GM19025 (cell line): ENCODE results near the gene RRBP1.

Experiments
- ATAC-seq: cut with Tn5 transposase; IDR thresholded peaks from one replicate; pipeline ENCODE4 v1.9.1; 2021; ENCODE audit warnings: mild to moderate bottlenecking, low read depth, moderate library complexity; ENCODE audit not compliant: unreplicated experiment

Gene RRBP1

DNA sequence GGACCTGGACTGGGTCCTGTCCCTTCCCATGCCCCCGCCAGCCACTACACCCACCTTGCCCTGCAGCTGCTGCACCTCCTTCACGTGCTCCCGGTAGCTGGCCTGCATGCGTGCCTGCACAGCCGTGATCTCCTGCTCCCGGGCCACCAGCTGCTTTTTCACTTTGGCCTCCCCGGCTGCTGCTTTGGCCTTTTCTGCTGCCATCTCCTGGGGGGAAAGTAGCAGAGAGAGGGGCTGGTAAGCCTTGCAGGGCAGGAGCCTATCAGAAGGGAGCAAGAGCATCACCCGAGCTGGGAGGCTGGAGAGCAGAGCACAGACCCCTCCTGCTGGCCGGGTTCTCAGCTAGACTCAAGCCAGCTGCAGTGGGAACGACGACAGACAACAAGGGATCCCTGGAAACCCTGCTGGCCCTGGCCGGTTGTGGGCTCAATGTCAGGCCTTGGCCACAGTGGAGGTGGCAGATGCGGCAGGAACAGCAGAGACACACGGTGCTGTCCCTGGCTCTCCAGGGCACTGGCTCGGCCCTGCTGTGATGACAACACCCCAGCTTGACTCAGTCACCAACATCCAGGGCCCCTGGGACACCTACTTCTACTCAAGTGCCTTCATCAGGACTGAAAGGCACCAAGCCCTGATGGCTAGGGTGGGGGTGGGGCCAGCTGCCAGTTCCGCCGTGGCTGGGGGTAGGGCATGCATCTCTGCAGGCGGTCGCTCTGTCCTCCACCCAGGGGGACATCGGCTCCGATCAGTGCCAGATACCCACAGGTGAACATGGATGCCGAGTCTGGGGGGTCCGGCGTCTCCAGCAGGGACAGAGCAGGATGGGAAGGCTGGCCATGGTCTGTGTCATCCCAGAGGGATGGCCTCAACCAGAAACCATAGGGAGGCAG is 45.3 kb downstream of the RRBP1 start:
- ATAC-seq, result no peak

DNA sequence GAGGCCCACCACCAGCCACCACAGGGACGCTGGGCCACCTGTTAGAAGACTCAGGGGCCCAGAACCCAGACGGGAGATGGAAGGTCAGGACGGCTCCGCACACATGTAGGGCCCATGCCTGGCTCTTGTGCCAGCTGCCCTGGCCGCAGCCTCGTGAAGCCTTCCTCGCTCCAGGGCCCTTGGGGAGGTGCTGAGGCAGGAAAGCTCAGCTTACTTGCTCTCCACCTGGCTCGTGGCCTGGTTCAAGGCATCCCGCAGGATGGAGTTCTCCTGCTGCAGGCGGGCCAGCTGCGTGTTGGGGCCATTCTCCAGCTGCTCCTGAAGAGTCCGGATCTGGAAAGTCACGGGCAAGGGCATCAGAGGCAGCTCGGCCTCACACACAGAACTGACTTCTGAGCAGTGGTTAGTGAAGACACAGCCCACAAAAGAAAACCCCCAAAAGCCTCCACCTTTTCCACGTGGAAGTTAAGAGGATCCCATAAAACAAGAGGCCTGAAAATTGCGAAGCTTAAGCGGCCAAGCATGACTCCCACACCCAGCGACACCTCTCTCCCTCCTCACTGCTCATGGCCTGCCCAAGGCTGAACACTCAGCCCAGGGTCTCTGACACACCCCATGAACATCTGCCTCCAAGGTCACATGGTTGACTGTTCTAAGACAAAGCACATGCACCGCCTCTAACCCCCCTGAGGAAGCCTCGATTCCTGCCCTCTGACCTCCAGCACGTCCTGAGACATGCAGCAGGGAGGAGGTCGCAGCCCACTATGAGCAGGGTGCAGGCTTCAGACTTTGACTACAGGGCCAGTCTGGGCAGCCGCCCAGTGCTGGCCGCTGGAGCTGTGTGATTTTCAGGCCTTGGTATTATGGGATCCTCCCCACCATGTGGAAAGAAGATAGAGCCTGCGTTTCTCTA is 46.5 kb downstream of the RRBP1 start:
- no peak for ATAC-seq

DNA sequence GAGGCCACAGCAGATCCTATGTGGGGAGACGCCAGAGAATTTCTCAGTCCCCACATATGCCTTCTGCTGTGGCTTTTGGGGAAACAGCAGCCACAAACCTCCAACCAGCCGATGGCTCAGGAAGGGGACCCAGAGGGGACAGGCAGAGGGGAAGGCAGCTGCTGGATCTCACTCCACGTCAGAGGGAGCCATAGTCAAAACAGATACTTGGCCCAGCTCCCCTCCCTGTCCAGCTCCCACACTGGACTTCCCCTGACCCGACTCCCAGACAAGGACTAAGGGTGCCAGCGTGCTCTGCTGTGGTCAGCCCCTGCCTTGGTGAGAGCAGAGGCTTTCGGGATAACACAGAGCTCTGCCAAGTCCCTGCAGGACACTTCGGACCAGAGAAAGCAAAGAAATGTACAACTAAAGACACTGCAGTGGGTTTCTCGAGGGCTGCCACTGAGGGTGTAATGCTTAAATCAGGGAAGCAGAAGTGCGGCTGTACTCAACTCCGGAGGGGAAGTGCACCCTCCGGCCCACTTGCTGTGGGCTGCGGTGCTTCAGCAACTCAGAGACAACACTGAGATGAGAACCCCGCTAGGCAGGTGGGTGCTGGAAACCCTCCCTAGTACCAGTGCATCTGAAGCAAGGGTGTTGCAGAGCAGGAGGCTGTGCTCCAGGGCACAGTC is 47.2 kb downstream of the RRBP1 start:
- ATAC-seq, result no peak

DNA sequence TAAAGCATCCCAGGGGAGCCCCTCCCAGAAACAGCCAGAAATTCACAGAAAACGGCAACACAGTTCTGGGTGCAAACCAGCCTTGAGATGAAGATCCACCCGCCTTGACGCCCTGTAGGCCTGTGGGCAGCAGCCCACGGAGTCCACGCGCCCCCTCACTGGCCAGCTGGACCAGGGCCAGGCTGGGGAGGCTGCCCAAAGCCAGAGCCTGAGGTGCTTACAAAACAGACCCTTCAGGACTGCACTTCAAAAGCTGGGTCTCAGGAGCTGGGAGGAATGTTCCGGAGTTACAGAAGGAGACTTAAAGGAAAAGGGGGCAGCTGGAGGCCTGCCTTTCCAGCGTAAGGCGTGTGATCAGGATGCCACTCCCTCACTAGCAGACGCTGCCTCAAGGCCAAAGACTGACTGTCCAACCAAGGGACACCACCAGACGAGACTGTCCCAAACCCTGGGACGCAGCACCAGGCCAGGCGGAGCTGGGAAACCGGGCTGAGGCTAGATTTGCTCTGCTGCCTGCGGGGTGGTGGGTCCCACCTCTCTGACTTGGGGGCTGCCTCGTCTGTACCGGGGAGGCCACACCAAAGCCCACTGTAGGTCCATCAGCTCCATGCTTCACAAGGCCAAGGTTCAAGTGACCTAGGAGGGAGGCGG is 48.1 kb downstream of the RRBP1 start:
- ATAC-seq, result no peak

DNA sequence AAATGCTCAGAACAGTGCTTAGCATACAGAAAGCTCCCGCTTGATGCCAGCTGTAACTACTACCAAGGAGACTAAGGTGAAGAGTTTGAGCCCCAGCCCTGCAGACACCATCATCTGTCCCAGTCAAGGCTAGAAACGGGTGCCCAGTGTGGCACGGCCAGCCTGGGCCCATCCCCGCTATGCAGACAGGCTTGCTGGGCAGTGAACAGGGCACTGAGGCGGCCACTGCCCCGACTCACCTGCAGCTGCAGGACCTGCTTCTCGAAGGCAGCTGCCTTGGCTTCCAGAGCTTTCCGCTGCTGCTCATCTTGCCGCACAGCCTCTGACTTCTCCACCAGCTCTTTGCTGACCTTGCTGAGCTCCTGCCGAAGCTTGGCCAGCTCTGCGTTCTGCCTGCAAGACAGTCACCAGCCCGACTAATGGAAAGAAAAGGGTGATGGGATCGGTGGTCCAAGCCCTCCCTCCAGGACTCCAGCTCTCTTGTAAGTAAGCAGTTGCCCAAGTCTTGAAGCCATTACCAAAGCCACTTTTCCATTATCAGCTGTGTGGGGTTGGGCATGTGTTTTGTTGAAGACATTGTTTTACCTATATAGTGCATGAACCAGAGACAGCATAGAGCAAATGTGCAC is 48.7 kb downstream of the RRBP1 start:
- no peak for ATAC-seq

DNA sequence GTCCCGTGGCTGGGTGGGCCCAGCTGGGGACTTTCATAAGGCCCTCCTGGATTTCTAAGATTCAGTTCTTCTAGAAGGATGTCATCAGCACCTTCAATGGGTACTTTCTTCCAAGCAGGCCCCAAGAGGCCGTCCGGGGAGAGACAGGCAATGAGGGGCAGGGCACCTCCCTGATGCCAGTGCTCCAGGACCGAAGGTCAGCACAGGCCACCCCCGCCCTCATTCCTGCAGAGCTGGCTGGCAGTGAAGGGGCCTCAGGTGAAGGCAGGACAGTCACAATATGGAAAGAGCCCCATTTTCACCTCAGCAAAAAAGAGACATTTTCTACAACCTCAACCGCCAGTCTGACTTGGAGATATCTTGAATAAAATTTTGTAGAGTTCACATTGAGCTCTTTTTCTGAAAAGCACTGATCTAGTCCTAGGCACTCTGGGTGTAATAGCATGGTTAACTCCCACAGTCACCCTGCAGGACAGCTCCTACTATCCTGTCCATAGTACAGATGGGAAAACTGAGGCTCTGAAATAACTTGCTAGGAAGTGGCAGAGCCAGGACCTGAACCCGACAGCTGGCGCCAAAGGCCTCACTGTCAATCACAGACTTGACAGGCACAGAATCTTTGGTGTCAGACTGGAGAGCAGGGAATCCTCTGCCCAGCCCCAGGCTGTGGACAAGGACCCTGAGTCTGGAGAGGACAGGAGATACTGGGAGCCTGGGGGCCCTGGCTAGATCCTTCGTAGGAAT is 50.3 kb downstream of the RRBP1 start:
- ATAC-seq, result no peak

DNA sequence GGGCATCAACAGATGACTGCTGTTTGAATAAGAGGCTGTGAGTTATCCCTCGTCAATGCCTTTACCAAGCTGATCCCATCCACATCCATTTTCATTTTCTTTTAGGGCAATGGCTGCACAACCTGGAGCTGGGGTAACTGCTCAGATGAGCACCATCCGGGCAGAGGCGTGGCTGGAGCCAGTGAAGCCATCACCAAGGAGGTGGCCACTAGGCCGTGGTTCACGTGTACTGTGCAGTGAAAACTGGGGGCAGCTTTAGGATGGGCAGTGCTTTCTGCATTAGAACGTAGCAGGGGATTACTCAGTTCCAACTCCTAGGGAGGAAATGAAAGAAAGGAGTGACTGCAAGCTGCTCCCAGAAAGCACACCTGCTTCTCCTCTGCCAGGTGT is 51.2 kb downstream of the RRBP1 start:
- no peak for ATAC-seq

DNA sequence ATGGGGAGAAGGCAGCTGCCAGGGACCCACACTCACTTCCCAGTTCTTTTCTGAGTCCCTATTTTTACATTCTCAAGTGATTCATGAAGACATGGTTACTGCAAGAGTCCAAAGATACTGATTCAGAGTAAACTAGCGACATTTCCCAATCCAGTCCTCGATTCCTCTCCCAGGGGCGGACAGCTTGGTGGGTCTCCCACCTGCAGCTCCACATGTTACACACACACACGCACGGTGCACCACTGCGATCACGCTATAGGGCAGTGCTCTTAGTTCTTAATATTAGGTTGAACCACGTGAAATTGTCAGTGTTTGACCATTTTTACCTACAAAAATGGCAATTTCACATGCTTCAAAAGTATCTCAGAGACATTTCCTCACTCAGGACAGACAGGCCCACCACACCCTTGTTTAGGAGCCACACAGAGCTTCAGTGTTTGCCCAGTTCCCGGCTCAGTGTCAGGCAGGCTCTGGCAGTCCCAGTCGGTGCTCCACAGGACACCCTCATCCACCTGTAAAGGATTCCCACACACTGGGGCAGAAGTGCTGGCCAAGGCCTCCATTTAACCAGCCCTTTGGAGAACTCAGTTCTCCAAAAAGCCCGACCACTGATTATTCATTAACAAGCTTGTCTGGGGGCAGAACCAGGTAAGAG is 51.8 kb downstream of the RRBP1 start:
- ATAC-seq, result no peak

DNA sequence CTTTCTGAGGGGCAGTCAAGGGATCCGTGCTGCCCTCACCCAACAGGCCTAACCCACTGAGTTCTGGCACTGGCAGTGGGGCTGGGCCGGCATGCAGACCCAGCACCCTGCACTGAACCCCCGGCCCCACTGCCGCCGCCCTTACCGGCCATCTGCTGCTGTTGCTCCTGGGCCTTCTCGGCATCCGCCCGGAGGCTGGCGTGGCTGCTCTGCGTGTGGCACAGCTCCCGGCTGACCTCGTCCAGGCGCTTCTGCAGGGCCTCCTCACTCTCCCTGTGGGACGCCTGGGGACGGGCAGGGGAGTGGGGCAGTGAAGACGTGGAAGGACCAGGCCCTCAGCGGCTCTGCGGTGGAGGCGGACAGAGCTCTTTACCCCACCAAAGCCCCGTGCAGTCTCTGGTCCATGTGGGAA is 52.4 kb downstream of the RRBP1 start:
- no peak for ATAC-seq

DNA sequence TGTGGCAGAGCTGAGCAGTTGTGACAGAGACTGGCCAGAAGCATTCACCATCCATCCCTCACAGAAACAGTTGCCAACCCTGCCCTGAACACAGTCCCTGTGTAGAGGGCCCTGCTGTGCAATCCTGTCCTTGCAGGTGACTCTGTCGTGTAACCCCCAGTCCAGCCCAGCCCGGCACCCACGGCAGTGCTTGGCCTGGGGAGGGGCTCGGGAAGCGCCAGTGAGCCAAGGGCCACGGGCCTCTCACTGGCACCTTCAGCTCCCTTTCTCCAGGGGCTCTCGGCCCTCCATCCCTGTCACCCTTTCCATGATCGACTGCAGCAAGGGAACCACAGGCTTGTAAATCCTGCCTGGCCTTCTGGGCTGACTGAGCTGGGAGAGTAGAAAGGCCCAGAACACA is 53.0 kb downstream of the RRBP1 start:
- ATAC-seq, result no peak

DNA sequence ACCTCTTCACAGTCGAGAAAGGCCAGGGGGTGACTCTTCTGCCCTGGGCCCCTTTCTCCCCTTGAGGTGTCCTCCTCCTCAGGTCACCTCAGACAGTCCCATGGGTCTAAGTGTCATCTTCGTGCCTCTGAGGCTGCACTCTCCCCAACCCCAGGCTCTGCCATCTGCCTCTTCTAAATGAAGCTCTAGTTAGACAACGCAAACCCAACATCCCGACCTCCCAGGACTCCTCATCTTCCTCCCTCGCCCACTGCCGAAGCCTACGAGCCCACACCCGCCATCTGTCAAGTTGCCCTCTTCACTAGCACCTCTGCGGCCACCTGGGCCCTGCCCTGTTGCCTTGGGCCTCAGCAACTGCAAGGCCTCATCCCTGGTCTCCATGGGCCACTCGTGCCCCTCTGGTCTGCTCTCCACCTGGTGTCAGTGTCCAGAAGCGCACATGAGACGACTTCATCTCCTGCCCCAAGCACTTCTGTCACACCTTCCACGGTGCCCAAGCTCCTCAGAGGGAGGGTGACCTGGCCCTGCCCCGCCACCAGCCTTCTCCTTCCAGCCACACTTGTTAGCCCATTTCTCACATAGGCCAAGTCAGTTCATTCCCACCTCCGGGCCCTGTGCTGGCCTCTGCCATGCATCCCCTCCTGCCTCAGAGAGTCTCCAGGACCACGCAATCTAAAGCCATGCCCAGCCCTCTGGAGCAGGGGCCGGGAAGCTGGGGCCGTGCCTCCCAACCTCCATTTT is 53.8 kb downstream of the RRBP1 start:
- ATAC-seq, result no peak

DNA sequence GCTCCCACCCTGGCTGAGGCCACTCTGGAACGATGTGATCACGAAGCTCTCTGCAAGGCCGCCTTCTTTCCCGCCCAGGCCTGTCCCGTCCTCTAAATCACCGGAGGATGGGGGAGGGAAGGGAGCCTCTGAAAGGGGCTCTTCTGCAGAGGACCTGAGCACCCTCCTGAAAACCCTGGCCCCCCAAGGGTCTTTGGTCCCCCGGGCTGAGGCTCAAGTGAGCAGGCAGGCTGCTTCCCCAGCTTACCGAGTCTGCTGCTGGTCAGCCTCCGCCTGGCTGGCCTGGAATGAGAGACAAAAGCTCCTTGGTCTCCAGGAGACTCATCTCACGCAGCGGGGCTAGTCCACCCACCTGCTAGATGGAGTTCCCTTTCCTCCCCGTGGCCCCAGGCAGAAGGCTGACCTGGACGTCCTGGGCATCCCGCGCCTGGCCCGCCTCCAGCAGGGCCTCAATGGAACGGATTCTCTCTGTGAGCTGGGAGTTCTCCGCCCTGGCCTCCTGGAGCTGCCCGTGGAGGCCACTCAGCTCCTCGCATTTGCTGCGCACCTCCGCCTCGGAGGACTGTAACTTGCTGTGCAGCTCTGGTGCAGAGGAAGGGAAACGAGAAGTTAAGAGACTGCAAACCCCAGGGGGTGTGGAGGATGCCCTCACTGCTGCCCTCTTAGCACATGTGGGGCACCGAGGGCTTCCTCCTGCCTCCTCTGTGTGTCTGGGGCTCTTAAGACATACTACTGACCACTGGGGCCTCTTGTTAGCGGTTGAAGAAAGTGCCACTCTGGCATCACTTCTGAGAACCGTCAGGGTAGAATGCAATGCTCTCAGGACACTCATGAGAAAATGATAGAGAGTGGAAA is 54.7 kb downstream of the RRBP1 start:
- no peak for ATAC-seq

DNA sequence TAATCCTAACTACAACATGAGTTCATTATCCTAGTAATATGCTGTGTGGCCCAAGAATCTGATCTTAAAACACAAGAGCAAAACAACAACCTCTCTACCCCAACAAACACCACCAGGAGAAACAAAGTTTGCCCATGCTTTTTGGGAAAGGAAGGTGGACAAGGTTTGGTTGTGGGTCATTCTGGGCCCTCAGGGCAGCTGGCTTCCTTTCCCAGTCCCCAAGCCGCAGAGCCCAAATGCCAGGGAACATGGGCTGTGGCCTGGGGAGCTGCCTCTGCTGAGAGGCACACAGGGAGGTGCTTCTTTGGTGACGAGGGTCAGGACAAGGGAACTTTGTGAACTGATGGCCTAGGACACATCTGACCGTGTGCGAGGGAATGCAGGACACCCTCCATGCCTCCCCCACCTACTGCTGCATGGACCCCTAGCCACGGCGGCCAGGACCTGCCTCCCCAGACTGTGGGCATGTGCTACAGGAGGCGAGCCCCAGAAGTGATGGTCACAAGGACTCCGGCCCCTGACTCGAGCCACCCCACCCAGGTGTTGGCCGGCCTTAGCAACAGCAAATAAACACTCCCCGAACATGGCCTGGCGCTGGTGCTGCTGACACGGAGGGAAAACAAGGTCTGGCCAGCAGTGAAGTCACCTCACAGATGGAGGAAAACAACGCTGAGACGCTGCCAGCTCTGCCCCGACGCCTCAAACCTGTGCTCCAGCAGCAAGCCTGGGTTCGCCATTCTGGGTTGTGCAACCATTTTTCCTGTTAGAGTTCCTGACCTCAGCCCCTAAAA is 55.6 kb downstream of the RRBP1 start:
- no peak for ATAC-seq

DNA sequence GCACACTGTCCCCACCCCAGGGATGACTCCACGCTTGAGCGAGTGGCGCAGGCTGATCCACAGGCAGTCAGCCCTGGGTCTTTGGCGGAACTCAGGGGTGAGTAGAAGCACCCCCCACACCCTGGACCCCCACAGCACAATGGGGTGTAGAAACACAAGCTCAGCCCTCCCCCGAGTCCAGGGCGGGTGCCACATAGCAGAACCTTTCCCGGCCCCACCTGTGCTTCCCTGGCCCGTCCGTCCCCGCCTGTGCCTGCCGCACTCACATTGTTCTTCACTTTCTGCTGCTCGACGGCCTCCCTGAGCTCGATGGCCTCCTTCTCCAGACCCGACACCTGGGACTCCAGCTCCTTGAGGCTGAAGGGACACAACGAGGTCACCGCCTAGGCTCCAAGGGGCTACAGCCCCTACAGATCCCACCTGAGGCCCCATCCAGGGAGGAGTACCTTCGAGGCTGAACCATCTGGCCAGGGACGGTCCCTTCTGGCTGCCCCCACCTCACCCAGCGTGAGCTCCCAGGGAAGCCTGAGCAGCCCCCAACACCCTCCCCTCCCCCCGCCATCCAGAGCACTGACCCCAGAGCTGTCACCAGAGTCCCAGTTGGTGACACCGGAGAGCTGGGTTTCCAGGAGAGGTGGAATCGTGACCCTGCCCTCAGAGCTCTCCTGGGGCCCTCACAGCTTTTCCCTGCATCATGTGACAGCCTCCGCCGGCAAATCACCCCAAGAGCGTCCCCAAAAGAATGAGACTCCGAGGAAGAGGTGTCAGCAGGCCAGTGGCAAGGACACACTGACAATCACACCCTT is 56.6 kb downstream of the RRBP1 start:
- ATAC-seq, result no peak

DNA sequence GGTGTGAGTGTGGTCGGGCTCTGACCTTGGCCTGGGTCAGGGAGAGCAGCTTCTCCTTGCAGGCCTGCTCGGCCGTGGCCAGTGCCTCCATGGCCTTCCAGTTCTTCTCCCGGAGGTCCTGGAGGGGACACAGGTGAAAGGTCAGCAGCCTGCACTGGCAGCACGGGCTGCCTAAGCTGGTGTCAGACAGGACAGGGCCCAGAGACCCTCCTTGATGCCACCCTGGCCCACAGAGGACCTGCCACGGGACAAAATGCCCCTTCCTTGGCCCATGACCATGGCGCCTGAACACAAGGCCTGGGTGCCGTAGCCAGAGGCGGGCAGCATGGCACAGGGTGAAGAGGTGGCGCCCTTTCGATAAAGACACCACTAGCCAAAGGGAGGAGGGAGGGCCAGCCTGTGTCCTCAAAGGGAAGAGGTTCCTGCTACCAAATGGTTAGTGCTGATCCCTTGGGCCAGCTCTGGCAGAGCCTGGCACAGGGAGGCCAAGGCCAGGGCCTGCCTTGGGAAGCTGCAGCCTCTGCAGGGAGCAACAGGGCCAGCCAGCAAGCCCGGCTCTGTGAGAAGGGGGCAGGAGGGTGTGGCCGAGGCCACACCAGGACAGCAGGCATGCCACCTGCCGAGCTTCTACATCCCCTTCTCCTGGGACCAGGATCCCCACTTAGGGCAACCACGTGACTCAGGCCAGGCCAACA is 57.3 kb downstream of the RRBP1 start:
- ATAC-seq, result no peak
